ENCODE results near the gene JPH2. TPM values are rescaled to one million over a fixed set of nuclear protein-coding genes. Genes with fewer than 3 reads are reported as not detected.

The JPH2 gene
- total RNA-seq, 1 experiment from 2014 or later: 14.7 TPM

- Mint-ChIP-seq H3K36me3 (ENCODE audit: insufficient read depth, unreplicated experiment) (peaks cover 34% of the 10 kb centered on the region), H3K4me3 (ENCODE audit: unreplicated experiment) (no peak overlapping the region), H3K27me3 (ENCODE audit: insufficient read depth, unreplicated experiment) (no peaks in the 10 kb centered on the region), H3K9me3 (ENCODE audit: unreplicated experiment) (no peaks in the 10 kb centered on the region), H3K4me1 (ENCODE audit: insufficient read depth, unreplicated experiment) (no peaks in the 10 kb centered on the region), H3K27ac (ENCODE audit: low read depth, unreplicated experiment) (no peak overlapping the region)
- BruUV-seq (replicated peaks): no TSS peak
- no peak for TF ChIP-seq CTCF (IDR thresholded peaks at IDR 0.05; ENCODE audit: unreplicated experiment)
- CTCF ChIA-PET: interaction anchor here (0.6 to 3.7 kb wide), 6 partner anchors 26 to 185 kb away, joined by 3 to 20 read pairs (median 4); no protein-coding TSS in a partner anchor
- DNase-seq (ENCODE audit: unreplicated experiment): no peak
- intact Hi-C loops (cut with micrococcal nuclease): no loop called here
- POLR2A ChIA-PET: interaction anchor here (1.3 kb wide), 1 partner anchor 26 kb away, joined by 3 read pairs; no protein-coding TSS in a partner anchor
These were observed 44.6 kb downstream of the JPH2 start for GRCh38 chr20:44142413-44142812.

- no peak overlapping the region for H3K27ac Mint-ChIP-seq (ENCODE audit: low read depth, unreplicated experiment)
These were observed 45.1 kb downstream of the JPH2 start for GRCh38 chr20:44141873-44142272.

GRCh38 chr20:44138867-44139266 lies 48.1 kb downstream of the JPH2 start:
- H3K27ac Mint-ChIP-seq (ENCODE audit: low read depth, unreplicated experiment): no peak overlapping the region
- intact Hi-C loops (cut with micrococcal nuclease): no loop called here
- H3K27me3 Mint-ChIP-seq (ENCODE audit: insufficient read depth, unreplicated experiment): no peaks in the 10 kb centered on the region
- no TSS peak for BruUV-seq (replicated peaks)
- H3K9me3 Mint-ChIP-seq (ENCODE audit: unreplicated experiment): no peaks in the 10 kb centered on the region
- no peak for DNase-seq (ENCODE audit: unreplicated experiment)
- ChIA-PET POLR2A (interaction anchor here (0.6 to 0.7 kb wide), 2 partner anchors 22 to 525 kb away, joined by 3 to 5 read pairs; no protein-coding TSS in a partner anchor), CTCF (interaction anchor here (0.6 to 0.9 kb wide), 3 partner anchors 22 to 233 kb away, joined by 3 to 4 read pairs (median 3); no protein-coding TSS in a partner anchor)
- no peak overlapping the region for H3K4me3 Mint-ChIP-seq (ENCODE audit: unreplicated experiment)
- no peaks in the 10 kb centered on the region for H3K4me1 Mint-ChIP-seq (ENCODE audit: insufficient read depth, unreplicated experiment)
- peaks cover 14% of the 10 kb centered on the region for H3K36me3 Mint-ChIP-seq (ENCODE audit: insufficient read depth, unreplicated experiment)
- no peak for TF ChIP-seq CTCF (IDR thresholded peaks at IDR 0.05; ENCODE audit: unreplicated experiment)

More at GRCh38 chr20:44141873-44142272, 45.1 kb downstream of the JPH2 start:
- Mint-ChIP-seq H3K9me3 (ENCODE audit: unreplicated experiment) (no peaks in the 10 kb centered on the region), H3K4me3 (ENCODE audit: unreplicated experiment) (no peak overlapping the region), H3K36me3 (ENCODE audit: insufficient read depth, unreplicated experiment) (peaks cover 29% of the 10 kb centered on the region), H3K4me1 (ENCODE audit: insufficient read depth, unreplicated experiment) (no peaks in the 10 kb centered on the region), H3K27me3 (ENCODE audit: insufficient read depth, unreplicated experiment) (no peaks in the 10 kb centered on the region)
- no TSS peak for BruUV-seq (replicated peaks)
- POLR2A ChIA-PET: interaction anchor here (1.3 kb wide), 1 partner anchor 25 kb away, joined by 3 read pairs; no protein-coding TSS in a partner anchor
- intact Hi-C loops (cut with micrococcal nuclease): no loop called here
- CTCF ChIA-PET: interaction anchor here (0.6 to 2.0 kb wide), 9 partner anchors 9 to 523 kb away, joined by 3 to 6 read pairs (median 3); no protein-coding TSS in a partner anchor
- TF ChIP-seq CTCF (IDR thresholded peaks at IDR 0.05; ENCODE audit: unreplicated experiment): no peak
- DNase-seq (ENCODE audit: unreplicated experiment): no peak

GRCh38 chr20:44137266-44137801 lies 49.7 kb downstream of the JPH2 start:
- POLR2A ChIA-PET: no interaction called here

More at GRCh38 chr20:44137266-44137801, 49.7 kb downstream of the JPH2 start:
- H3K27ac Mint-ChIP-seq (ENCODE audit: low read depth, unreplicated experiment): no peak overlapping the region
- no peaks in the 10 kb centered on the region for H3K4me1 Mint-ChIP-seq (ENCODE audit: insufficient read depth, unreplicated experiment)
- no peak for DNase-seq (ENCODE audit: unreplicated experiment)
- peaks cover 10% of the 10 kb centered on the region for H3K36me3 Mint-ChIP-seq (ENCODE audit: insufficient read depth, unreplicated experiment)
- BruUV-seq (replicated peaks): no TSS peak
- no peaks in the 10 kb centered on the region for H3K9me3 Mint-ChIP-seq (ENCODE audit: unreplicated experiment)
- H3K27me3 Mint-ChIP-seq (ENCODE audit: insufficient read depth, unreplicated experiment): no peaks in the 10 kb centered on the region
- H3K4me3 Mint-ChIP-seq (ENCODE audit: unreplicated experiment): no peak overlapping the region
- CTCF ChIA-PET: interaction anchor here (0.6 to 2.0 kb wide), 4 partner anchors 11 to 51 kb away, joined by 3 to 13 read pairs (median 3); no protein-coding TSS in a partner anchor
- no peak for TF ChIP-seq CTCF (IDR thresholded peaks at IDR 0.05; ENCODE audit: unreplicated experiment)
- intact Hi-C loops (cut with micrococcal nuclease): no loop called here
